A549 (cell line): ENCODE measurements around the gene SLC25A24. TPM values are rescaled to one million over a fixed set of nuclear protein-coding genes. Genes with fewer than 3 reads are reported as not detected.
A peak's percentile ranks its signal among the peaks of the same experiment; 100 is the strongest.
"Not testable (repeated sequence)": the region's sequence is repeated elsewhere in the genome, so short reads cannot be mapped to it uniquely, and the experiment has no call there.

ENCODE experiments used
- ATAC-seq, 2 experiments: fragments of 200-7000 bp in 1 of 2; fragments of >200 bp in 1 of 2; cut with Nextera tagmentation in 1 of 2; cut with Tn5 transposase in 1 of 2; 3 replicates each; pipeline versions ENCODE4 v1.8.0 to v1.9.1; 2018 to 2020; ENCODE audit warnings: mild to moderate bottlenecking in 1 of 2, moderate library complexity in 1 of 2
- CTCF ChIA-PET: fragments of 300-600 bp; sonication (Branson Sonifier 250); formaldehyde crosslinking; extraction: SDS; loops from one replicate; lab custom pipeline; 2021; ENCODE audit warnings: antibody characterized with exemption, inconsistent platforms; lab: Yijun Ruan, JAX
- POLR2A ChIA-PET: fragments of 350-600 bp; formaldehyde crosslinking; extraction: SDS; loops from one replicate; lab custom pipeline; 2021; ENCODE audit warnings: antibody characterized with exemption, inconsistent platforms; lab: Yijun Ruan, JAX
- DNase-seq, 2 experiments: peaks; one replicate each; pipeline versions ENCODE4 v3.0.0 to v3.0.0-alpha.2; 2011 to 2016; ENCODE audit warnings: low read depth in 1 of 2, low spot score in 1 of 2
- FAIRE-seq: peaks from 2 replicates; lab custom pipeline; 2011; peaks lifted over from hg19 to GRCh38; lab: Jason Lieb, UNC
- H3K27ac ChIP-seq, 2 experiments: fragments of >200 bp; sonication (Bioruptor Twin); formaldehyde crosslinking; 3 replicates each; pipeline ENCODE4 v1.5.1; 2016 to 2017
- H3K4me1 ChIP-seq: fragments of >200 bp; sonication (Bioruptor Twin); formaldehyde crosslinking; 3 replicates; pipeline ENCODE4 v1.6.1; 2016
- H3K4me2 ChIP-seq: fragments of >200 bp; sonication (Bioruptor Twin); formaldehyde crosslinking; 3 replicates; pipeline ENCODE4 v1.6.1; 2016
- H3K4me3 ChIP-seq: fragments of >200 bp; sonication (Bioruptor Twin); formaldehyde crosslinking; 3 replicates; pipeline ENCODE4 v1.5.1; 2016
- H3K9me3 ChIP-seq: fragments of >200 bp; sonication (Bioruptor Twin); formaldehyde crosslinking; 3 replicates; pipeline ENCODE4 v1.6.1; 2016
- BCL3 ChIP-seq: fragments of >200 bp; sonication (Bioruptor Twin); formaldehyde crosslinking; IDR thresholded peaks from 3 replicates; pipeline ENCODE4 v1.6.1; 2016
- BHLHE40 ChIP-seq: IDR thresholded peaks from 2 replicates; pipeline ENCODE4 v1.6.1; 2012; ENCODE audit warnings: low read depth, low read length, inconsistent platforms
- CHD2 ChIP-seq: fragments of 150-350 bp; IDR thresholded peaks from 2 replicates; pipeline ENCODE4 v1.6.1; 2014; ENCODE audit warnings: low read length; ENCODE audit not compliant: partially characterized antibody
- GATA3 ChIP-seq: IDR thresholded peaks from 2 replicates; pipeline ENCODE4 v1.6.1; 2012; ENCODE audit warnings: borderline replicate concordance
- HDAC2 ChIP-seq: fragments of 200-600 bp; sonication (generic); IDR thresholded peaks from 2 replicates; pipeline ENCODE4 v1.6.1; 2016
- HMGXB4 ChIP-seq: fragments of 250-450 bp; sonication (Bioruptor Pico); IDR thresholded peaks from 2 replicates; pipeline ENCODE4 v1.5.0; 2021; ENCODE audit warnings: mild to moderate bottlenecking, moderate library complexity, borderline replicate concordance
- JUNB ChIP-seq: fragments of >200 bp; sonication (Bioruptor Twin); formaldehyde crosslinking; IDR thresholded peaks from 2 replicates; pipeline ENCODE4 v1.6.1; 2016
- MYC ChIP-seq: IDR thresholded peaks from 2 replicates; pipeline ENCODE4 v1.6.1; 2012; ENCODE audit warnings: mild to moderate bottlenecking, inconsistent platforms, low read length, improper control_type of control experiment, borderline replicate concordance
- NR3C1 ChIP-seq: fragments of >200 bp; sonication (Bioruptor Twin); formaldehyde crosslinking; IDR thresholded peaks from 3 replicates; pipeline ENCODE4 v1.6.1; 2017
- PBX3 ChIP-seq: IDR thresholded peaks from 2 replicates; pipeline ENCODE4 v1.6.1; 2012
- POLR2A ChIP-seq: IDR thresholded peaks from 2 replicates; pipeline ENCODE4 v1.6.1; 2012; ENCODE audit warnings: mild to moderate bottlenecking, low read length
- REST ChIP-seq: fragments of 200-600 bp; sonication (generic); IDR thresholded peaks from 2 replicates; pipeline ENCODE4 v1.6.1; 2016; ENCODE audit warnings: antibody characterized with exemption, mild to moderate bottlenecking, moderate library complexity
- RNF2 ChIP-seq: fragments of 200-600 bp; sonication (generic); IDR thresholded peaks from 2 replicates; pipeline ENCODE4 v1.6.1; 2016; ENCODE audit warnings: low read depth, mild to moderate bottlenecking, antibody characterized with exemption, moderate library complexity, borderline replicate concordance
- TFCP2L1 ChIP-seq: fragments of 250-450 bp; sonication (Bioruptor Pico); IDR thresholded peaks from 2 replicates; pipeline ENCODE4 v1.5.0; 2021; ENCODE audit warnings: mild to moderate bottlenecking
- ZFP36 ChIP-seq: fragments of 450-650 bp; IDR thresholded peaks from 2 replicates; pipeline ENCODE4 v1.6.1; 2014; ENCODE audit warnings: borderline replicate concordance; ENCODE audit not compliant: partially characterized antibody
- ZSCAN20 ChIP-seq: fragments of 250-450 bp; sonication (Bioruptor Pico); IDR thresholded peaks from 2 replicates; pipeline ENCODE4 v1.8.0; 2022; ENCODE audit warnings: mild to moderate bottlenecking, moderate library complexity
- WGBS: methylation state at CpG from one replicate; pipeline ENCODE4 v1.1.6; 2017; ENCODE audit errors: missing lambda C conversion rate; 5-methylcytosine and 5-hydroxymethylcytosine counted together
- polyA plus RNA-seq, 4 experiments: library from polyadenylated mRNA; depleted of rRNA in 3 of 4; stranded (reverse); fragments of >200 nt; fragmentation: RNase III in 1 of 4; extraction: RNeasy Plus Mini Kit Qiagen cat#74134 plus additional on column Dnase treatment in 1 of 4; gene quantifications; 2 replicates in 3 of 4; 3 replicates in 1 of 4; pipeline ENCODE4 v1.2.3, GENCODE V29; 2011 to 2017

Gene SLC25A24
- polyA plus RNA-seq, 2 of the 4 experiments (the other 2 are of a cell fraction) = 25.3 to 45.6 TPM

- TF ChIP-seq ZSCAN20 (CRISPR knock-in tag) (no peak), BCL3 (peak; percentile 50; the same call in 2 of the 3 replicates), BHLHE40 (no peak), MYC (no peak), POLR2A (peak; percentile 74), JUNB (no peak), CHD2 (no peak), PBX3 (0 out of 2 replicates have a peak, but pooled peaks have one; percentile 23), ZFP36 (no peak), REST (peak; percentile 29; the same call in 1 of the 2 replicates), GATA3 (no peak), HMGXB4 (no peak), TFCP2L1 (CRISPR knock-in tag) (no peak), NR3C1 (no peak), RNF2 (no peak), HDAC2 (no peak)
- TF ChIP-seq, all 56 proteins: peak for 7
Measured at GRCh38 chr1:108199781-108200686, at the start of gene SLC25A24 (continued).

- ATAC-seq, CTCF ChIA-PET, DNase-seq, H3K4me2 ChIP-seq, POLR2A ChIA-PET, H3K4me3 ChIP-seq, H3K27ac ChIP-seq, H3K4me1 ChIP-seq, H3K9me3 ChIP-seq, FAIRE-seq: not testable (repeated sequence)
- 80% methylated on average over 1 of the region's 3 CpGs for WGBS
Measured at GRCh38 chr1:108243976-108244375, 43.8 kb upstream of the SLC25A24 start, which contains the start of gene NBPF4. Gene NBPF4 (minus strand): TSS chr1:108244076. CDS start chr1:108243761, 315 bp downstream.

- FAIRE-seq, H3K4me3 ChIP-seq, H3K4me2 ChIP-seq, ATAC-seq, CTCF ChIA-PET, H3K27ac ChIP-seq, DNase-seq, POLR2A ChIA-PET, H3K9me3 ChIP-seq, H3K4me1 ChIP-seq: not testable (repeated sequence)
- WGBS = no CpG with 5 or more reads among the region's 2 CpGs
Measured at GRCh38 chr1:108239426-108239825, 39.3 kb upstream of the SLC25A24 start.

- H3K27ac ChIP-seq, H3K4me2 ChIP-seq, H3K4me3 ChIP-seq, H3K9me3 ChIP-seq, FAIRE-seq, POLR2A ChIA-PET, H3K4me1 ChIP-seq, DNase-seq, CTCF ChIA-PET: not testable (repeated sequence)
- WGBS = no CpG with 5 or more reads among the region's 2 CpGs
- ATAC-seq = peak in 1 of 2 experiments; percentile 71; a peak in 2 of 6 replicates
Measured at GRCh38 chr1:108235308-108235707, 35.2 kb upstream of the SLC25A24 start.

GRCh38 chr1:108232183-108232582 lies 32.0 kb upstream of the SLC25A24 start:
- WGBS = no CpG with 5 or more reads among the region's 3 CpGs
- not testable (repeated sequence) for FAIRE-seq

GRCh38 chr1:108229976-108230375 lies 29.8 kb upstream of the SLC25A24 start:
- no CpG with 5 or more reads among the region's 3 CpGs for WGBS
- H3K4me3 ChIP-seq, H3K27ac ChIP-seq, ATAC-seq, POLR2A ChIA-PET, DNase-seq, H3K4me2 ChIP-seq, H3K9me3 ChIP-seq, H3K4me1 ChIP-seq, FAIRE-seq, CTCF ChIA-PET: not testable (repeated sequence)

More at GRCh38 chr1:108232183-108232582, 32.0 kb upstream of the SLC25A24 start:
- H3K4me1 ChIP-seq, H3K9me3 ChIP-seq, H3K27ac ChIP-seq, H3K4me2 ChIP-seq, CTCF ChIA-PET, ATAC-seq, DNase-seq, H3K4me3 ChIP-seq, POLR2A ChIA-PET: not testable (repeated sequence)
